NCI-H1930 (cell line): ENCODE data around the gene ATXN3L.

Experiments used
- DNase-seq, 2 experiments: peaks; one replicate each; lab custom pipeline; 2025; lab: John Stamatoyannopoulos, UW

Gene ATXN3L

GRCh38 chrX:13319953-13320352, at the start of gene ATXN3L:
Gene ATXN3L (minus strand): TSS chrX:13320053. CDS start chrX:13319934, 119 bp downstream.
- DNase-seq = no peak

GRCh38 chrX:13369256-13370030, 49.6 kb upstream of the ATXN3L start:
- peak; percentile 78 to 81 for DNase-seq

- DNase-seq = no peak
Observed at GRCh38 chrX:13367950-13368349, 48.1 kb upstream of the ATXN3L start.

- no peak for DNase-seq
Observed at GRCh38 chrX:13366698-13367097, 46.8 kb upstream of the ATXN3L start.

- no peak for DNase-seq
Observed at GRCh38 chrX:13365161-13365560, 45.3 kb upstream of the ATXN3L start.

GRCh38 chrX:13364230-13364857, 44.5 kb upstream of the ATXN3L start:
- no peak for DNase-seq

GRCh38 chrX:13360146-13360545, 40.3 kb upstream of the ATXN3L start:
- DNase-seq = no peak

- no peak for DNase-seq
Observed at GRCh38 chrX:13357925-13358324, 38.1 kb upstream of the ATXN3L start.

GRCh38 chrX:13346646-13347045, 26.8 kb upstream of the ATXN3L start:
- DNase-seq = no peak

GRCh38 chrX:13345438-13345837, 25.6 kb upstream of the ATXN3L start:
- DNase-seq = no peak

- no peak for DNase-seq
Observed at GRCh38 chrX:13345037-13345436, 25.2 kb upstream of the ATXN3L start.

- no peak for DNase-seq
Observed at GRCh38 chrX:13341491-13342101, 21.7 kb upstream of the ATXN3L start.

- no peak for DNase-seq
Observed at GRCh38 chrX:13340182-13340791, 20.4 kb upstream of the ATXN3L start.

GRCh38 chrX:13339607-13340006, 19.8 kb upstream of the ATXN3L start:
- DNase-seq = no peak

GRCh38 chrX:13338996-13339515, 19.2 kb upstream of the ATXN3L start:
- DNase-seq = no peak

GRCh38 chrX:13334491-13334890, 14.6 kb upstream of the ATXN3L start:
- no peak for DNase-seq

GRCh38 chrX:13330446-13330845, 10.6 kb upstream of the ATXN3L start:
- no peak for DNase-seq

GRCh38 chrX:13327666-13328065, 7.8 kb upstream of the ATXN3L start:
- DNase-seq = no peak

- DNase-seq = no peak
Observed at GRCh38 chrX:13323241-13323640, 3.4 kb upstream of the ATXN3L start.

GRCh38 chrX:13317366-13317765, 2.5 kb downstream of the ATXN3L start:
- DNase-seq = no peak

- DNase-seq = no peak
Observed at GRCh38 chrX:13311560-13311959, 8.3 kb downstream of the ATXN3L start.

- no peak for DNase-seq
Observed at GRCh38 chrX:13309631-13310030, 10.2 kb downstream of the ATXN3L start.

GRCh38 chrX:13307041-13307440, 12.8 kb downstream of the ATXN3L start:
- no peak for DNase-seq
